ENCODE results near the gene NUP62.

DNA sequence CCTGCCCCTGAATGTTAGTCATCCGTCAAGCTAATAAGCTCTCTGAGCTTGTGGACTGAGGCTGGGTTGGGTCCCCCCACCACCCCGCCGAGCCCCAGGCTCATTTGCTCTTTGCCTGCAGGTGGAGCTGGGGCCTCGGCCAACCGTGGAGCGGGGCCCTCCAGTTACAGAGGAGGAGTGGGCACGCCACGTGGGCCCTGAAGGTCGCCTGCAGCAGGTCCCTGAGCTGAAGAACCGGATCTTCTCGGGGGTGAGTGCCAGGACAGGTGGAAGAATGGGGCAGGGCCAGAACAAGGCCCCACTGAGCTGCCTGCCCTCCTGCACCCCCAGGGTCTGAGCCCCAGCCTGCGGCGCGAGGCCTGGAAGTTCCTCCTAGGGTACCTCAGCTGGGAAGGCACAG lies 46.7 kb downstream of the NUP62 start:
- no peak for TF ChIP-seq POLR2AphosphoS5 (IDR thresholded peaks at IDR 0.05)
- TF ChIP-seq CTCF (IDR thresholded peaks at IDR 0.05): no peak

All from prostate gland (tissue), 2 donors.